Heart left ventricle (tissue), 16 donors: ENCODE results near the gene MRPS6. TPM values are rescaled to one million over a fixed set of nuclear protein-coding genes. Genes with fewer than 3 reads are reported as not detected.

Source experiments
- ATAC-seq, 4 donors: fragments of 200-7000 bp; cut with Tn5 transposase; one replicate each; pipeline ENCODE4 v1.9.1; 2020 to 2022; ENCODE audit warnings: moderate library complexity in 4 of 4, mild to moderate bottlenecking in 3 of 4, moderate number of reproducible peaks in 1 of 4
- DNase-seq, 5 donors: peaks; one replicate each; pipeline ENCODE4 v3.0.0-alpha.2; 2020
- H3K27ac ChIP-seq, 12 donors: fragments of 200-600 bp; sonication (generic) in 4 of 12; one replicate each; pipeline versions ENCODE4 v1.5.0 to v1.8.0; 2016 to 2022; ENCODE audit warnings: mild to moderate bottlenecking in 2 of 12
- H3K27me3 ChIP-seq, 9 donors: fragments of 200-600 bp; sonication (generic) in 2 of 9; one replicate each; pipeline versions ENCODE4 v1.5.1 to v1.8.0; 2016 to 2022; ENCODE audit warnings: mild to moderate bottlenecking in 3 of 9
- H3K36me3 ChIP-seq, 9 donors: fragments of 200-600 bp; sonication (generic) in 2 of 9; one replicate each; pipeline versions ENCODE4 v1.5.0 to v1.8.0; 2018 to 2022; ENCODE audit warnings: mild to moderate bottlenecking in 2 of 9
- H3K4me1 ChIP-seq, 12 donors: fragments of 200-600 bp; sonication (generic) in 4 of 12; one replicate each; pipeline versions ENCODE4 v1.5.0 to v1.8.0; 2016 to 2022; ENCODE audit warnings: mild to moderate bottlenecking in 3 of 12
- H3K4me3 ChIP-seq, 12 donors: fragments of 200-600 bp; sonication (generic) in 4 of 12; one replicate each; pipeline versions ENCODE4 v1.5.0 to v1.8.0; 2017 to 2022; ENCODE audit warnings: mild to moderate bottlenecking in 9 of 12, moderate library complexity in 4 of 12
- H3K9me3 ChIP-seq, 12 donors: fragments of 200-600 bp; sonication (generic) in 4 of 12; one replicate each; pipeline versions ENCODE4 v1.5.0 to v1.8.0; 2016 to 2022; ENCODE audit warnings: mild to moderate bottlenecking in 1 of 12
- POLR2A ChIP-seq, 2 donors: fragments of 450-650 bp; IDR thresholded peaks; one replicate each; pipeline ENCODE4 v1.6.1; 2017; ENCODE audit warnings: antibody characterized with exemption in 2 of 2, mild to moderate bottlenecking in 2 of 2, moderate library complexity in 2 of 2
- WGBS, 4 donors: extraction: QIAGEN DNeasy Blood & Tissue Kit in 2 of 4; methylation state at CpG; one replicate each; pipeline versions ENCODE4 v1.1.5 to v1.1.7; 2013 to 2018; 5-methylcytosine and 5-hydroxymethylcytosine counted together
- intact Hi-C, 10 donors: fragments of 100-400 bp; cut with DNase I; formaldehyde crosslinking; loops; one replicate each; pipeline versions ENCODE4 v1.11.1 to v1.14.2; 2022
- polyA plus RNA-seq, 2 donors: library from polyadenylated mRNA; stranded (reverse); fragments of 200-250 nt; gene quantifications; one replicate each; pipeline ENCODE4 v1.2.3, GENCODE V29; 2013
- total RNA-seq, 9 donors: library from RNA; depleted of rRNA in 2 of 9; stranded (reverse); fragments of >200 nt in 2 of 9; fragmentation: NEBNext Ultra II Directional in 3 of 9; extraction: Animal tissue kit (Norgen Biotek cat#: 25700) in 3 of 9; gene quantifications; one replicate each; pipeline versions ENCODE4 v1.1.0 to v1.2.4, GENCODE V29; 2016 to 2023
- TF ChIP-seq, protein P1 (sequence below), 12 donors: fragments of 200-600 bp; sonication (generic) in 4 of 12; IDR thresholded peaks; one replicate each; pipeline versions ENCODE4 v1.5.0 to v1.8.0; 2018 to 2022; ENCODE audit warnings: antibody characterized with exemption in 12 of 12, mild to moderate bottlenecking in 5 of 12
- donor health status: ischemic (EF 13 %, LVEDD 7.1; RV severe dilation, severe dysfunction).
- donor health status: healthy with polysubstance abuse.
- donor health status: DM: no; HTN: yes; CAD: no.
- donor health status: DM: no; HTN: no; CAD: no.
- donor health status: ischemic (EF 25% LVEDD 6.9; RV normal size, moderate dysfunction).
- donor health status: ischemic (EF 25% LVEDD 5.7; RV mildly dilated, moderate dysfunction).
- donor health status: healthy.
- donor health status: DM: yes; HTN: yes; CAD: no.
- donor health status: ischemic (EF 35%, LVEDD 5.7; RV mildly dilated, moderate dysfunction).
- donor health status: nonischemic (EF 11% LVEDD 7.7; RV severe dilation, severe dysfunction).
- donor health status: DM: yes; HTN: yes; CAD: no.
- donor health status: PGD.
- donor health status: ischemic (EF 29% LVEDD 5.4; RV normal size, mild dysfunction).
- donor health status: nonischemic (EF 23%, LVEDD 6.1; RV moderate dilation, normal function).

Gene MRPS6
- total and polyA plus RNA-seq, 11 donors = 21.8 to 61.7 (median 44.6) TPM

- intact Hi-C loops = loop anchor here in 4 of 10 donors (5.0 kb wide), 2 partner anchors 67 to 217 kb away; no protein-coding TSS in a partner anchor
- WGBS, 4 donors = 60 to 83% (median 76%) methylated on average over 2 of the region's 2 CpGs
These were observed 57.3 kb downstream of the MRPS6 start for GRCh38 chr21:34130716-34130985.

DNA sequence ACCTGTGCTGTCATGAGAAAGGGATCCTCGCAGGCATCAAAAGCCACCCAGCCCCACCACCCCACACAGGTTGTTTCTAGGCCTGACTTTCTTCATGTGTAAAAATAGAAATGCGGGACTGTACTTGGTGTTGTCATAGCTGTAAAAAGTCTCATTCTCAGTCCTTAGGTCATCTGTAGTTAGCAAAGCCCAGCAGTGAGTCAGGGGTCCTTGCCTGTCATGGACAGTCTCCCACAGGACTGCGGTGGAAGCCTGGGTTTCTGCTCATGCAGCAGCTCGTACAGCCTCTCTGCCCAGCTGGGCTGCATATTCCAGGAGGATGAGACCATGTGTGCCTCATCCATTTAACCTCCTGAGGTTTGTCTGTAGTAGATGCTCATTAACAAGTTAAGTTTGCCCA, 58.2 kb downstream of the MRPS6 start:
- peaks cover 0 to 14% (median 1%) of the 10 kb centered on the region in 9 donors for H3K36me3 ChIP-seq
- ATAC-seq (no peak), DNase-seq (no peak)
- no peak for TF ChIP-seq POLR2A (IDR thresholded peaks at IDR 0.05)
- TF ChIP-seq, protein P1, sequence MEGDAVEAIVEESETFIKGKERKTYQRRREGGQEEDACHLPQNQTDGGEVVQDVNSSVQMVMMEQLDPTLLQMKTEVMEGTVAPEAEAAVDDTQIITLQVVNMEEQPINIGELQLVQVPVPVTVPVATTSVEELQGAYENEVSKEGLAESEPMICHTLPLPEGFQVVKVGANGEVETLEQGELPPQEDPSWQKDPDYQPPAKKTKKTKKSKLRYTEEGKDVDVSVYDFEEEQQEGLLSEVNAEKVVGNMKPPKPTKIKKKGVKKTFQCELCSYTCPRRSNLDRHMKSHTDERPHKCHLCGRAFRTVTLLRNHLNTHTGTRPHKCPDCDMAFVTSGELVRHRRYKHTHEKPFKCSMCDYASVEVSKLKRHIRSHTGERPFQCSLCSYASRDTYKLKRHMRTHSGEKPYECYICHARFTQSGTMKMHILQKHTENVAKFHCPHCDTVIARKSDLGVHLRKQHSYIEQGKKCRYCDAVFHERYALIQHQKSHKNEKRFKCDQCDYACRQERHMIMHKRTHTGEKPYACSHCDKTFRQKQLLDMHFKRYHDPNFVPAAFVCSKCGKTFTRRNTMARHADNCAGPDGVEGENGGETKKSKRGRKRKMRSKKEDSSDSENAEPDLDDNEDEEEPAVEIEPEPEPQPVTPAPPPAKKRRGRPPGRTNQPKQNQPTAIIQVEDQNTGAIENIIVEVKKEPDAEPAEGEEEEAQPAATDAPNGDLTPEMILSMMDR (IDR thresholded peaks at IDR 0.05) = no peak
- peaks cover 0 to 4% (median 0%) of the 10 kb centered on the region in 12 donors for H3K9me3 ChIP-seq
- H3K27me3 ChIP-seq = no peaks in the 10 kb centered on the region
- intact Hi-C loops = loop anchor here in 4 of 10 donors (5.0 kb wide), 2 partner anchors 66 to 216 kb away; no protein-coding TSS in a partner anchor
- H3K4me1 ChIP-seq = peaks cover 4 to 62% (median 52%) of the 10 kb centered on the region in 12 donors
- H3K4me3 ChIP-seq = no peak overlapping the region
- peak overlapping the region in 10 of 12 donors; percentile 1 to 91 (median 74) for H3K27ac ChIP-seq
- WGBS, 4 donors = 72 to 86% (median 83%) methylated on average over 4 of the region's 4 CpGs

More at GRCh38 chr21:34130716-34130985, 57.3 kb downstream of the MRPS6 start:
- DNase-seq = no peak
- ATAC-seq = no peak
- Histone ChIP-seq H3K27me3 (no peaks in the 10 kb centered on the region), H3K4me1 (peaks cover 4 to 62% (median 52%) of the 10 kb centered on the region in 12 donors), H3K9me3 (no peaks in the 10 kb centered on the region), H3K27ac (peak overlapping the region in 11 of 12 donors; percentile 67 to 91 (median 78)), H3K36me3 (peaks cover 0 to 19% (median 8%) of the 10 kb centered on the region in 9 donors), H3K4me3 (no peak overlapping the region)
- no peak for TF ChIP-seq POLR2A (IDR thresholded peaks at IDR 0.05)
- TF ChIP-seq, protein P1 (IDR thresholded peaks at IDR 0.05) = no peak

- H3K36me3 ChIP-seq = peaks cover 0 to 14% (median 0%) of the 10 kb centered on the region in 9 donors
- H3K27me3 ChIP-seq = no peaks in the 10 kb centered on the region
- H3K4me3 ChIP-seq = no peak overlapping the region
- WGBS, 4 donors = 83 to 86% (median 83%) methylated on average over 13 of the region's 13 CpGs
- intact Hi-C loops = loop anchor here in 4 of 10 donors (5.0 kb wide), 2 partner anchors 65 to 215 kb away; no protein-coding TSS in a partner anchor
- peaks cover 4 to 62% (median 52%) of the 10 kb centered on the region in 12 donors for H3K4me1 ChIP-seq
- peaks cover 0 to 10% (median 0%) of the 10 kb centered on the region in 12 donors for H3K9me3 ChIP-seq
- peak overlapping the region in 7 of 12 donors; percentile 27 to 91 (median 77) for H3K27ac ChIP-seq
- ATAC-seq (no peak), DNase-seq (peak in 1 of 5 donors; percentile 28)
- TF ChIP-seq POLR2A (IDR thresholded peaks at IDR 0.05) = no peak
- TF ChIP-seq, protein P1 (IDR thresholded peaks at IDR 0.05) = no peak
These were observed 58.8 kb downstream of the MRPS6 start for GRCh38 chr21:34132202-34132601.

GRCh38 chr21:34132926-34133325, 59.5 kb downstream of the MRPS6 start:
- ATAC-seq (no peak), DNase-seq (no peak)
- 77 to 84% (median 83%) methylated on average over 4 of the region's 4 CpGs for WGBS, 4 donors
- Histone ChIP-seq H3K9me3 (peaks cover 0 to 17% (median under 1%) of the 10 kb centered on the region in 12 donors), H3K4me3 (no peak overlapping the region), H3K4me1 (peaks cover 4 to 61% (median 51%) of the 10 kb centered on the region in 12 donors), H3K27me3 (no peaks in the 10 kb centered on the region), H3K27ac (peak overlapping the region in 2 of 12 donors; percentile 28 to 86), H3K36me3 (peaks cover 0 to 7% (median 0%) of the 10 kb centered on the region in 9 donors)
- intact Hi-C loops = loop anchor here in 4 of 10 donors (5.0 kb wide), 2 partner anchors 64 to 214 kb away; no protein-coding TSS in a partner anchor
- TF ChIP-seq, protein P1 (IDR thresholded peaks at IDR 0.05) = no peak
- TF ChIP-seq POLR2A (IDR thresholded peaks at IDR 0.05) = no peak
